CD14-positive monocyte (primary cell): ENCODE measurements around the gene DYRK1B. TPM values are rescaled to one million over a fixed set of nuclear protein-coding genes. Genes with fewer than 3 reads are reported as not detected.

Experiments
- DNase-seq, 3 donors: peaks; one replicate each; pipeline ENCODE4 v3.0.0-alpha.2; 2011 to 2022
- H2AFZ ChIP-seq: 2 replicates; pipeline ENCODE4 v1.6.0; 2012; ENCODE audit warnings: mild to moderate bottlenecking, low read depth, low read length, inconsistent platforms; ENCODE audit not compliant: insufficient read depth, poor library complexity, severe bottlenecking
- H3K27ac ChIP-seq, 2 donors: 1 replicate in 1 of 2; 2 replicates in 1 of 2; pipeline ENCODE4 v1.5.1; 2012 to 2013; ENCODE audit warnings: low read length in 2 of 2, control low read depth in 1 of 2, inconsistent platforms in 1 of 2, low read depth in 1 of 2, mild to moderate bottlenecking in 1 of 2
- H3K27me3 ChIP-seq, 2 donors: one replicate each; pipeline versions ENCODE4 v1.6.0 to v1.6.1; 2011 to 2013; ENCODE audit warnings: low read length in 2 of 2; ENCODE audit not compliant: control insufficient read depth in 2 of 2, insufficient read depth in 2 of 2
- H3K36me3 ChIP-seq, 2 donors: replicated peaks in 1 of 2; 1 replicate in 1 of 2; 2 replicates in 1 of 2; pipeline versions ENCODE4 v1.5.1 to v1.6.1; 2012 to 2013; ENCODE audit warnings: low read length in 2 of 2, control low read depth in 1 of 2, inconsistent platforms in 1 of 2, mild to moderate bottlenecking in 1 of 2; ENCODE audit not compliant: insufficient read depth in 2 of 2, control insufficient read depth in 1 of 2
- H3K4me1 ChIP-seq, 2 donors: 1 replicate in 1 of 2; 2 replicates in 1 of 2; pipeline versions ENCODE4 v1.5.1 to v1.6.1; 2012 to 2013; ENCODE audit warnings: low read length in 2 of 2, control low read depth in 1 of 2, inconsistent platforms in 1 of 2, mild to moderate bottlenecking in 1 of 2, moderate library complexity in 1 of 2; ENCODE audit not compliant: insufficient read depth in 2 of 2, control insufficient read depth in 1 of 2
- H3K4me2 ChIP-seq: replicated peaks from 2 replicates; pipeline ENCODE3; 2012; ENCODE audit warnings: low read length, moderate library complexity, mild to moderate bottlenecking; ENCODE audit not compliant: poor library complexity, severe bottlenecking; ENCODE audit errors: extremely low read depth
- H3K4me3 ChIP-seq, 3 experiments: fragments of 200-600 bp in 1 of 3; sonication (generic) in 1 of 3; replicated peaks in 1 of 3; 1 replicate in 2 of 3; 2 replicates in 1 of 3; pipeline ENCODE4 v1.5.1; 2011 to 2013; ENCODE audit warnings: low read length in 3 of 3, mild to moderate bottlenecking in 3 of 3, control low read depth in 2 of 3, low read depth in 2 of 3, inconsistent platforms in 1 of 3, moderate library complexity in 1 of 3
- H3K79me2 ChIP-seq: 2 replicates; pipeline ENCODE4 v1.6.0; 2012; ENCODE audit warnings: mild to moderate bottlenecking, control low read depth, inconsistent platforms, low read length, moderate library complexity; ENCODE audit not compliant: insufficient read depth
- H3K9ac ChIP-seq: 2 replicates; pipeline ENCODE4 v1.6.0; 2017; ENCODE audit warnings: low read length, mild to moderate bottlenecking; ENCODE audit not compliant: insufficient read depth, poor library complexity, severe bottlenecking
- H3K9me3 ChIP-seq, 2 donors: replicated peaks in 1 of 2; 1 replicate in 1 of 2; 2 replicates in 1 of 2; pipeline versions ENCODE4 v1.5.1 to v1.6.1; 2012 to 2013; ENCODE audit warnings: low read length in 2 of 2, control low read depth in 1 of 2; ENCODE audit not compliant: control insufficient read depth in 1 of 2, insufficient read depth in 1 of 2
- H4K20me1 ChIP-seq: 2 replicates; pipeline ENCODE4 v1.6.0; 2012; ENCODE audit warnings: mild to moderate bottlenecking, low read length, control low read depth, moderate library complexity; ENCODE audit not compliant: insufficient read depth
- H3K27ac Mint-ChIP-seq, 7 donors: one replicate each; pipeline ENCODE4 v1.8.0; 2020; ENCODE audit warnings: mild to moderate bottlenecking in 7 of 7, mixed read lengths in 7 of 7, moderate library complexity in 6 of 7, inconsistent platforms in 2 of 7
- H3K27me3 Mint-ChIP-seq, 3 donors: one replicate each; pipeline ENCODE4 v1.8.0; 2021 to 2022; ENCODE audit warnings: low read depth in 3 of 3, mild to moderate bottlenecking in 3 of 3, mixed read lengths in 3 of 3, moderate library complexity in 3 of 3, inconsistent platforms in 1 of 3
- H3K36me3 Mint-ChIP-seq, 2 donors: one replicate each; pipeline ENCODE4 v1.8.0; 2020; ENCODE audit warnings: mixed read lengths in 2 of 2, inconsistent platforms in 1 of 2, mild to moderate bottlenecking in 1 of 2
- H3K4me1 Mint-ChIP-seq: one replicate; pipeline ENCODE4 v1.8.0; 2020; ENCODE audit warnings: mild to moderate bottlenecking, mixed read lengths
- H3K4me3 Mint-ChIP-seq, 2 donors: one replicate each; pipeline ENCODE4 v1.8.0; 2020; ENCODE audit warnings: mild to moderate bottlenecking in 2 of 2, mixed read lengths in 2 of 2, moderate library complexity in 1 of 2
- H3K9me3 Mint-ChIP-seq, 7 donors: one replicate each; pipeline ENCODE4 v1.8.0; 2020 to 2022; ENCODE audit warnings: mixed read lengths in 7 of 7, mild to moderate bottlenecking in 6 of 7, moderate library complexity in 6 of 7, inconsistent platforms in 2 of 7
- WGBS: methylation state at CpG from one replicate; pipeline ENCODE4 v1.1.5; 2013; ENCODE audit warnings: missing lambda C conversion rate; ENCODE audit not compliant: insufficient coverage; 5-methylcytosine and 5-hydroxymethylcytosine counted together
- intact Hi-C, 2 donors: fragments of 100-400 bp; cut with micrococcal nuclease; formaldehyde crosslinking; loops; one replicate each; pipeline versions ENCODE4 v1.15.0 to v1.15.1; 2023
- polyA plus RNA-seq, 3 donors: library from polyadenylated mRNA; depleted of rRNA in 1 of 3; unstranded in 2 of 3; stranded (reverse) in 1 of 3; fragments of 300-500 nt in 2 of 3; fragments of >200 nt in 1 of 3; fragmentation: Illumina TruSeq in 2 of 3; gene quantifications; 1 replicate in 2 of 3; 2 replicates in 1 of 3; pipeline ENCODE4 v1.2.3, GENCODE V29; 2012 to 2021
- TF ChIP-seq, protein P1 (sequence below): fragments of 200-600 bp; IDR thresholded peaks from one replicate; pipeline ENCODE4 v1.8.0; 2022; ENCODE audit warnings: antibody characterized with exemption, mild to moderate bottlenecking

Gene DYRK1B
- polyA plus RNA-seq, 3 donors = 4.2 to 13.6 (median 6.5) TPM

DNA sequence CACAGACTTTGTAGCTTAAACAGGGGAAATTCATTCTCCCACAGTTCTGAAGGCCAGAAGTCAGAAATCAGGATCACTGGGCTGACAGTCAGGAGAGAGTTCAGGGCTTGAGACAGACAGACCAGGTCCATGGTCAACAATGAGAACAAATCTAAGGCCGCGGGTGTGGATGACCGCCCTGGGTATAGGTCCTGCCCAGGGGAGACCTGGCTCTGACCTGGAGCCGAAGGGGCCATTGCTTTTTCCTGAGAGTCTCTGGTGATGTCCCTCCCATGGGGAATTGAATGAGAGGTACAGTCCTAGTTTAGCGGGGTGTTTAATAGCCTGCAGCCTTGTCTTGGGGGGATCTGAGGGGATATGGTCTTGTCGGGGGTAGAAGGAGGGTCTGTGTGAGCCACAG, 37.4 kb upstream of the DYRK1B start:
- WGBS = 97% methylated on average over 3 of the region's 6 CpGs
- Histone ChIP-seq H4K20me1 (no peaks in the 10 kb centered on the region), H3K4me2 (no peak overlapping the region), H3K36me3 (no peaks in the 10 kb centered on the region), H3K27me3 (no peaks in the 10 kb centered on the region), H3K9ac (no peak overlapping the region), H3K4me3 (no peak overlapping the region), H2AFZ (no peak overlapping the region), H3K79me2 (no peaks in the 10 kb centered on the region), H3K9me3 (no peaks in the 10 kb centered on the region), H3K4me1 (no peaks in the 10 kb centered on the region), H3K27ac (no peak overlapping the region)
- Mint-ChIP-seq H3K9me3 (peaks cover 0 to 3% (median 0%) of the 10 kb centered on the region in 7 donors), H3K4me1 (no peaks in the 10 kb centered on the region), H3K36me3 (no peaks in the 10 kb centered on the region), H3K4me3 (no peak overlapping the region), H3K27ac (no peak overlapping the region), H3K27me3 (peaks cover 2 to 21% (median 6%) of the 10 kb centered on the region in 3 donors)
- intact Hi-C loops = no loop called here
- DNase-seq = no peak
- TF ChIP-seq, protein P1, sequence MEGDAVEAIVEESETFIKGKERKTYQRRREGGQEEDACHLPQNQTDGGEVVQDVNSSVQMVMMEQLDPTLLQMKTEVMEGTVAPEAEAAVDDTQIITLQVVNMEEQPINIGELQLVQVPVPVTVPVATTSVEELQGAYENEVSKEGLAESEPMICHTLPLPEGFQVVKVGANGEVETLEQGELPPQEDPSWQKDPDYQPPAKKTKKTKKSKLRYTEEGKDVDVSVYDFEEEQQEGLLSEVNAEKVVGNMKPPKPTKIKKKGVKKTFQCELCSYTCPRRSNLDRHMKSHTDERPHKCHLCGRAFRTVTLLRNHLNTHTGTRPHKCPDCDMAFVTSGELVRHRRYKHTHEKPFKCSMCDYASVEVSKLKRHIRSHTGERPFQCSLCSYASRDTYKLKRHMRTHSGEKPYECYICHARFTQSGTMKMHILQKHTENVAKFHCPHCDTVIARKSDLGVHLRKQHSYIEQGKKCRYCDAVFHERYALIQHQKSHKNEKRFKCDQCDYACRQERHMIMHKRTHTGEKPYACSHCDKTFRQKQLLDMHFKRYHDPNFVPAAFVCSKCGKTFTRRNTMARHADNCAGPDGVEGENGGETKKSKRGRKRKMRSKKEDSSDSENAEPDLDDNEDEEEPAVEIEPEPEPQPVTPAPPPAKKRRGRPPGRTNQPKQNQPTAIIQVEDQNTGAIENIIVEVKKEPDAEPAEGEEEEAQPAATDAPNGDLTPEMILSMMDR = no peak

DNA sequence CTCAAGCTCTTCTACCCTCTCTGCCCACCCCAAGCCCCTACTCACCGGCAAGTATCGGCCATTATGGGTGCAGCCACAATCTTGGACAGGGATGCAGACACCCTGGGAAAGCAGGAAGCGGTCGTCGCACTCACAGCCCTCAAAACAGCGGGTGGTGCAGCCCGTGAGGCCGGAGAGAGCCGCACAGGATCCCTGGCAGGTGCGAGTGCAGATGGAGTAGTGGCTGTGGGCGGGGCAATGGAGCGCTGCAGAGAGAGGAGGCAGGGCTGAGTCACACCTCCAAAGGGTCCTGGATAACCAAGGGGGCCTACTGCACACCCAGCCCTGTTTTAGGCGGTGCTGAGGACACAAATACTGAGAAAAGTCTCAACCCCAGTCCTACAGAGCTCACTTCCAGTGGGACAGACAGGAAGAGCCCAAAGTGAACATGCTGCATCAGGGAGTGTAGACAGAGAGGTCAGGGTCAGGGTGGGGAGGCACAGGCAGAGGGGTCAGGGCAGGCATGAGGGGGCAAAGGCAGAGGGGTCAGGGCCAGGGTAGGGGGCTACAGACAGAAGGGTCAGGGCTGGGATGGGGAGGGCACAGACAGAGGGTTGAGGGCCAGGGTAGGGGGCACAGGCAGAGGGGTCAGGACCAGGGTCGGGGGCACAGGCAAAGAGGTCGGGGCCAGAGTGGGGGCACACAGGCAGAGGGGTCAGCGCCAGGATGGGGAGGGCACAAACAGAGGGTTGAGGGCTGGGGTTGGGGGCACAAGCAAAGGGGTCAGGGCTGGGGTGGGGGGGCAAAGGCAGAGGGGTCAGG, 36.4 kb upstream of the DYRK1B start:
- Histone ChIP-seq H3K27me3 (no peaks in the 10 kb centered on the region), H3K36me3 (no peaks in the 10 kb centered on the region), H3K27ac (no peak overlapping the region), H4K20me1 (no peaks in the 10 kb centered on the region), H3K4me3 (no peak overlapping the region), H3K4me1 (no peaks in the 10 kb centered on the region), H2AFZ (no peak overlapping the region), H3K9me3 (no peaks in the 10 kb centered on the region), H3K4me2 (no peak overlapping the region), H3K9ac (no peak overlapping the region), H3K79me2 (no peaks in the 10 kb centered on the region)
- TF ChIP-seq, protein P1 = no peak
- no peaks in the 10 kb centered on the region for H3K4me1 Mint-ChIP-seq
- H3K4me3 Mint-ChIP-seq = no peak overlapping the region
- H3K36me3 Mint-ChIP-seq = no peaks in the 10 kb centered on the region
- WGBS = 70% methylated on average over 14 of the region's 16 CpGs
- H3K27ac Mint-ChIP-seq = no peak overlapping the region
- intact Hi-C loops = no loop called here
- H3K9me3 Mint-ChIP-seq = peaks cover 0 to 3% (median 0%) of the 10 kb centered on the region in 7 donors
- DNase-seq = no peak
- H3K27me3 Mint-ChIP-seq = peaks cover 2 to 12% (median 5%) of the 10 kb centered on the region in 3 donors
